ENCODE measurements around the gene SLC29A3.

GRCh38 chr10:71361581-71361980 lies 42.5 kb downstream of the SLC29A3 start:
- TF ChIP-seq, protein P1, sequence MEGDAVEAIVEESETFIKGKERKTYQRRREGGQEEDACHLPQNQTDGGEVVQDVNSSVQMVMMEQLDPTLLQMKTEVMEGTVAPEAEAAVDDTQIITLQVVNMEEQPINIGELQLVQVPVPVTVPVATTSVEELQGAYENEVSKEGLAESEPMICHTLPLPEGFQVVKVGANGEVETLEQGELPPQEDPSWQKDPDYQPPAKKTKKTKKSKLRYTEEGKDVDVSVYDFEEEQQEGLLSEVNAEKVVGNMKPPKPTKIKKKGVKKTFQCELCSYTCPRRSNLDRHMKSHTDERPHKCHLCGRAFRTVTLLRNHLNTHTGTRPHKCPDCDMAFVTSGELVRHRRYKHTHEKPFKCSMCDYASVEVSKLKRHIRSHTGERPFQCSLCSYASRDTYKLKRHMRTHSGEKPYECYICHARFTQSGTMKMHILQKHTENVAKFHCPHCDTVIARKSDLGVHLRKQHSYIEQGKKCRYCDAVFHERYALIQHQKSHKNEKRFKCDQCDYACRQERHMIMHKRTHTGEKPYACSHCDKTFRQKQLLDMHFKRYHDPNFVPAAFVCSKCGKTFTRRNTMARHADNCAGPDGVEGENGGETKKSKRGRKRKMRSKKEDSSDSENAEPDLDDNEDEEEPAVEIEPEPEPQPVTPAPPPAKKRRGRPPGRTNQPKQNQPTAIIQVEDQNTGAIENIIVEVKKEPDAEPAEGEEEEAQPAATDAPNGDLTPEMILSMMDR (IDR thresholded peaks at IDR 0.05) = no peak
- TF ChIP-seq POLR2A (IDR thresholded peaks at IDR 0.05) = no peak
